Karpas-422 (cell line): Measurements from ENCODE around the gene TMEM59L. TPM values are rescaled to one million over a fixed set of nuclear protein-coding genes. Genes with fewer than 3 reads are reported as not detected.

Source experiments
- DNase-seq: peaks from one replicate; pipeline ENCODE4 v3.0.0-alpha.2; 2015
- H2AFZ ChIP-seq: fragments of 200-600 bp; sonication (generic); 2 replicates; pipeline ENCODE4 v1.6.1; 2014; ENCODE audit warnings: antibody characterized with exemption, low read length, mixed read lengths
- H3K27ac ChIP-seq: fragments of 200-600 bp; sonication (generic); 2 replicates; pipeline ENCODE4 v1.5.1; 2014; ENCODE audit warnings: mild to moderate bottlenecking, low read length, moderate library complexity
- H3K27me3 ChIP-seq: fragments of 200-600 bp; sonication (generic); 2 replicates; pipeline ENCODE4 v1.6.1; 2014; ENCODE audit warnings: low read length, mixed read lengths
- H3K36me3 ChIP-seq: fragments of 200-600 bp; sonication (generic); 2 replicates; pipeline ENCODE4 v1.6.1; 2014; ENCODE audit warnings: low read length, mixed read lengths; ENCODE audit not compliant: insufficient read depth
- H3K4me1 ChIP-seq: fragments of 200-600 bp; sonication (generic); 2 replicates; pipeline ENCODE4 v1.6.1; 2014; ENCODE audit warnings: mild to moderate bottlenecking, low read length, mixed read lengths
- H3K4me2 ChIP-seq: fragments of 200-600 bp; sonication (generic); 2 replicates; pipeline ENCODE4 v1.6.1; 2014; ENCODE audit warnings: low read length, low read depth, mild to moderate bottlenecking; ENCODE audit not compliant: poor library complexity, severe bottlenecking
- H3K4me3 ChIP-seq: fragments of 200-600 bp; sonication (generic); 2 replicates; pipeline ENCODE4 v1.5.1; 2014; ENCODE audit warnings: mild to moderate bottlenecking, antibody characterized with exemption, low read length, mixed read lengths
- H3K79me2 ChIP-seq: fragments of 200-600 bp; sonication (generic); 2 replicates; pipeline ENCODE4 v1.6.1; 2014; ENCODE audit warnings: mild to moderate bottlenecking, low read length, mixed read lengths
- H3K9ac ChIP-seq: fragments of 200-600 bp; sonication (generic); 2 replicates; pipeline ENCODE4 v1.6.0; 2014; ENCODE audit warnings: low read length
- H3K9me2 ChIP-seq: fragments of 200-600 bp; sonication (generic), shearing (Covaris generic); replicated peaks from 2 replicates; pipeline ENCODE4 v1.6.0; 2014; ENCODE audit warnings: mild to moderate bottlenecking, low read length, moderate library complexity; ENCODE audit not compliant: insufficient read depth
- H3K9me3 ChIP-seq: fragments of 300-700, 200-600 bp; sonication (generic); 2 replicates; pipeline ENCODE4 v1.6.1; 2014; ENCODE audit warnings: low read length, mixed read lengths
- H4K20me1 ChIP-seq: fragments of 200-600 bp; sonication (generic); 2 replicates; pipeline ENCODE4 v1.6.1; 2014; ENCODE audit warnings: mild to moderate bottlenecking, antibody characterized with exemption, low read length, low read depth; ENCODE audit not compliant: insufficient read depth
- total RNA-seq: library from RNA; depleted of rRNA; stranded (reverse); fragments of >200 nt; shearing (Covaris generic); gene quantifications from 2 replicates; pipeline ENCODE4 v1.2.3, GENCODE V29; 2014; ENCODE audit warnings: low replicate concordance

The TMEM59L gene
- total RNA-seq, 1 experiment from 2014 or later, result 2.5 TPM

GRCh38 chr19:18610245-18610555 lies 2.5 kb upstream of the TMEM59L start:
- no peaks in the 10 kb centered on the region for H3K9me3 ChIP-seq
- no peaks in the 10 kb centered on the region for H3K9me2 ChIP-seq
- H3K4me1 ChIP-seq, result peaks cover 14% of the 10 kb centered on the region
- no peak overlapping the region for H3K4me2 ChIP-seq
- no peak for DNase-seq
- H3K79me2 ChIP-seq, result no peaks in the 10 kb centered on the region
- no peak overlapping the region for H3K4me3 ChIP-seq
- H3K27ac ChIP-seq, result no peak overlapping the region
- no peaks in the 10 kb centered on the region for H3K27me3 ChIP-seq
- H4K20me1 ChIP-seq, result 0 out of 2 replicates have a peak, but pooled peaks cover 3% of the 10 kb centered on the region
- H3K9ac ChIP-seq, result no peak overlapping the region
- no peak overlapping the region for H2AFZ ChIP-seq
- no peaks in the 10 kb centered on the region for H3K36me3 ChIP-seq

GRCh38 chr19:18610556-18611326 lies 1.9 kb upstream of the TMEM59L start:
- H3K79me2 ChIP-seq, result no peaks in the 10 kb centered on the region
- DNase-seq, result no peak
- H3K27ac ChIP-seq, result no peak overlapping the region
- 0 out of 2 replicates have a peak, but pooled peaks cover 3% of the 10 kb centered on the region for H4K20me1 ChIP-seq
- H3K4me3 ChIP-seq, result no peak overlapping the region
- no peaks in the 10 kb centered on the region for H3K9me3 ChIP-seq
- H3K4me1 ChIP-seq, result peaks cover 14% of the 10 kb centered on the region
- no peaks in the 10 kb centered on the region for H3K27me3 ChIP-seq
- H3K9me2 ChIP-seq, result no peaks in the 10 kb centered on the region
- no peak overlapping the region for H3K9ac ChIP-seq
- no peak overlapping the region for H3K4me2 ChIP-seq
- no peaks in the 10 kb centered on the region for H3K36me3 ChIP-seq
- H2AFZ ChIP-seq, result no peak overlapping the region

GRCh38 chr19:18611327-18612050 lies 1.2 kb upstream of the TMEM59L start:
- Histone ChIP-seq H2AFZ (no peak overlapping the region), H3K36me3 (no peaks in the 10 kb centered on the region), H3K27me3 (no peaks in the 10 kb centered on the region), H3K79me2 (no peaks in the 10 kb centered on the region), H3K9me3 (no peaks in the 10 kb centered on the region), H3K9me2 (no peaks in the 10 kb centered on the region), H3K9ac (no peak overlapping the region), H3K27ac (no peak overlapping the region), H3K4me1 (peaks cover 14% of the 10 kb centered on the region), H4K20me1 (0 out of 2 replicates have a peak, but pooled peaks cover 3% of the 10 kb centered on the region), H3K4me2 (peak overlapping the region; percentile 64), H3K4me3 (peak overlapping the region; percentile 54; the same call in 1 of the 2 replicates)
- DNase-seq, result no peak

- H2AFZ ChIP-seq, result no peak overlapping the region
- H3K27me3 ChIP-seq, result no peaks in the 10 kb centered on the region
- no peaks in the 10 kb centered on the region for H3K36me3 ChIP-seq
- H3K4me2 ChIP-seq, result peak overlapping the region; percentile 64
- peaks cover 14% of the 10 kb centered on the region for H3K4me1 ChIP-seq
- H3K27ac ChIP-seq, result no peak overlapping the region
- H4K20me1 ChIP-seq, result 0 out of 2 replicates have a peak, but pooled peaks cover 3% of the 10 kb centered on the region
- no peaks in the 10 kb centered on the region for H3K9me3 ChIP-seq
- H3K9ac ChIP-seq, result peak overlapping the region; percentile 45
- no peaks in the 10 kb centered on the region for H3K9me2 ChIP-seq
- no peaks in the 10 kb centered on the region for H3K79me2 ChIP-seq
- peak overlapping the region; percentile 54; the same call in 1 of the 2 replicates for H3K4me3 ChIP-seq
- DNase-seq, result no peak
Measured at GRCh38 chr19:18612051-18612771, 459 bp upstream of the TMEM59L start.

GRCh38 chr19:18613589-18614234 lies 1.0 kb downstream of the TMEM59L start:
- Histone ChIP-seq H3K79me2 (no peaks in the 10 kb centered on the region), H3K9me3 (no peaks in the 10 kb centered on the region), H2AFZ (no peak overlapping the region), H3K27ac (no peak overlapping the region), H3K4me2 (no peak overlapping the region), H3K27me3 (no peaks in the 10 kb centered on the region), H3K9ac (no peak overlapping the region), H3K9me2 (no peaks in the 10 kb centered on the region), H4K20me1 (0 out of 2 replicates have a peak, but pooled peaks cover 3% of the 10 kb centered on the region), H3K4me3 (no peak overlapping the region), H3K36me3 (no peaks in the 10 kb centered on the region), H3K4me1 (peaks cover 14% of the 10 kb centered on the region)
- no peak for DNase-seq

GRCh38 chr19:18616023-18616422 lies 3.4 kb downstream of the TMEM59L start:
- DNase-seq, result no peak
- Histone ChIP-seq H3K27ac (no peak overlapping the region), H3K9me3 (no peaks in the 10 kb centered on the region), H3K27me3 (no peaks in the 10 kb centered on the region), H3K36me3 (no peaks in the 10 kb centered on the region), H2AFZ (no peak overlapping the region), H3K9me2 (no peaks in the 10 kb centered on the region), H4K20me1 (0 out of 2 replicates have a peak, but pooled peaks cover 3% of the 10 kb centered on the region), H3K4me2 (no peak overlapping the region), H3K4me3 (no peak overlapping the region), H3K9ac (no peak overlapping the region), H3K4me1 (peaks cover 13% of the 10 kb centered on the region), H3K79me2 (no peaks in the 10 kb centered on the region)

- no peak overlapping the region for H3K9ac ChIP-seq
- no peak overlapping the region for H2AFZ ChIP-seq
- H3K27me3 ChIP-seq, result no peaks in the 10 kb centered on the region
- no peak for DNase-seq
- H3K4me3 ChIP-seq, result no peak overlapping the region
- H3K4me1 ChIP-seq, result peaks cover 3% of the 10 kb centered on the region
- no peaks in the 10 kb centered on the region for H4K20me1 ChIP-seq
- H3K4me2 ChIP-seq, result no peak overlapping the region
- H3K27ac ChIP-seq, result no peak overlapping the region
- H3K36me3 ChIP-seq, result no peaks in the 10 kb centered on the region
- H3K79me2 ChIP-seq, result no peaks in the 10 kb centered on the region
- H3K9me2 ChIP-seq, result no peaks in the 10 kb centered on the region
- no peaks in the 10 kb centered on the region for H3K9me3 ChIP-seq
Measured at GRCh38 chr19:18617562-18617961, 4.9 kb downstream of the TMEM59L start.
